Coronary artery (tissue), 2 donors: Measurements from ENCODE around the gene RPS26.
"Not testable (repeated sequence)": the region's sequence is repeated elsewhere in the genome, so short reads cannot be mapped to it uniquely, and the experiment has no call there.

Source experiments
- DNase-seq: peaks from one replicate; pipeline ENCODE4 v3.0.0-alpha.2; 2017; ENCODE audit warnings: low spot score
- H3K27ac ChIP-seq, 2 donors: fragments of 200-600 bp; sonication (generic); one replicate each; pipeline ENCODE4 v1.5.1; 2016 to 2019
- H3K4me3 ChIP-seq: fragments of 200-600 bp; sonication (generic); 2 replicates; pipeline ENCODE4 v1.5.1; 2016; ENCODE audit warnings: mild to moderate bottlenecking, moderate library complexity
- CTCF ChIP-seq: fragments of 200-600 bp; sonication (generic); IDR thresholded peaks from one replicate; pipeline ENCODE4 v1.5.1; 2019; ENCODE audit warnings: antibody characterized with exemption

Gene RPS26

GRCh38 chr12:56071648-56072047, 29.9 kb downstream of the RPS26 start:
- no peak for TF ChIP-seq CTCF
- H3K4me3 ChIP-seq: no peak overlapping the region

GRCh38 chr12:56074396-56074795, 32.7 kb downstream of the RPS26 start:
- DNase-seq: no peak
- Histone ChIP-seq H3K4me3 (no peak overlapping the region), H3K27ac (no peak overlapping the region)
- TF ChIP-seq CTCF: no peak

More at GRCh38 chr12:56071648-56072047, 29.9 kb downstream of the RPS26 start:
- no peak for DNase-seq
- H3K27ac ChIP-seq: no peak overlapping the region

DNA sequence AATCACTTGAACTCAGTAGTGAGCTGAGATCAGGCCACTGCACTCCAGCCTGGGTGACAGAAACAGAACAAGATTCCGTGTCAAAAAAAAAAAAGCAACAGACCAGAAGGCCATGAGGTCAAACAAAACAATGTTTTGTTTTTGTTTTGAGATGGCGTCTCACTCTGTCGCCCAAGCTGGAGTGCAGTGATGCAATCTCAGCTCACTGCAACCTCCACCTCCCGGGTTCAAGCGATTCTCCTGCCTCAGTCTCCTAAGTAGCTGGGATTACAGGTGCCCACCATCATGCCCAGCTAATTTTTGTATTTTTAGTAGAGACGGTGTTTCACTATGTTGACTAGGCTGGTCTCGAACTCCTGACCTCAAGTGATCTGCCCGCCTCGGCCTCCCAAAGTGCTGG, 36.2 kb downstream of the RPS26 start:
- not testable (repeated sequence) for H3K27ac ChIP-seq, H3K4me3 ChIP-seq, DNase-seq

DNA sequence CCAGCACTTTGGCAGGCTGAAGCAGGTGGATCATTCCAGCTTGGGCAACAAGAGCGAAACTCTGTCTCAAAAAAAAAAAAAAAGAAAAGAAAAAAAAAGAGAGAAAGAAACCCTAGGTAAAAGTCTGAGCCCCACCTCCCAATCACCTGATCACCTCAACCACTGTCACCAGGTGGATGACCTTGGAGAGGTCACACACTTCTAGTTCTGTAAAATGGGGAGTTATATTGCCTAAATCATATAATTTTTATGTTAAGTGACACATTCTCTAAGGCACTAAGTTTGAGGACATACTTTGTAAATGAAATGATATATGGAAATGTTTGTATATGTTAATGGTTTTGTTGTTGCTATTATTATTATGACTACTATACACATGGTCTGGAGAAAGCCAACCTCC, 36.7 kb downstream of the RPS26 start:
- Histone ChIP-seq H3K27ac (peak overlapping the region in 1 of 2 donors; percentile 81), H3K4me3 (peak overlapping the region; percentile 76)
- no peak for TF ChIP-seq CTCF
- no peak for DNase-seq

GRCh38 chr12:56078931-56079722, 37.4 kb downstream of the RPS26 start:
- peak; percentile 62 for TF ChIP-seq CTCF
- DNase-seq: peak; percentile 90
- peak overlapping the region; percentile 76 for H3K4me3 ChIP-seq
- peak overlapping the region; percentile 40 to 81 for H3K27ac ChIP-seq

DNA sequence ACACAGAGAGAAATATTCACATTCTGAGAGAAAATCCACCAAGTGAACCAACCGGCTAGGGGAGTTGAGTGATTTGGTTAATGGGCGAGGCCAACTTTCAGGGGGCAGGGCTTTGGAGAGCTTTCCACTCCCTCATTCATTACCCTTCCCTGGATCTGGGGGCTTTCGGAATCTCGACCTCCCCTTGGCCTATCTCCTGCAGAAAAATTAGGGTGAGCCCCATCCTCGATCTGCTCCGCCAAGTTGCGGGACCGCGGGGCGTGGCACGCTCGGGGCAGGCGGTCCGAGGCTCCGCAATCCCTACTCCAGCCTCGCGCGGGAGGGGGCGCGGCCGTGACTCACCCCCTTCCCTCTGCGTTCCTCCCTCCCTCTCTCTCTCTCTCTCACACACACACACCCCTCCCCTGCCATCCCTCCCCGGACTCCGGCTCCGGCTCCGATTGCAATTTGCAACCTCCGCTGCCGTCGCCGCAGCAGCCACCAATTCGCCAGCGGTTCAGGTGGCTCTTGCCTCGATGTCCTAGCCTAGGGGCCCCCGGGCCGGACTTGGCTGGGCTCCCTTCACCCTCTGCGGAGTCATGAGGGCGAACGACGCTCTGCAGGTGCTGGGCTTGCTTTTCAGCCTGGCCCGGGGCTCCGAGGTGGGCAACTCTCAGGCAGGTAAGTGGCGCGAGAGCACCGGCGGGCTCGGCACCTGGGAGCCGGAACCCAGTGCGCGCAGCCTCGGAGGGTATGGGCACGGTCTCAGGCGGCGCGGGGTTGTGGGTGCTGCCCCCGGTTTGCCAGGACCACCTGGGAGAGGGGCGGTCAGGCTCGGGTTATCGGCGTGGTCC, 38.2 kb downstream of the RPS26 start, which contains the start of gene ERBB3:
TSS of gene ERBB3 (plus strand) at position 443 of the 833 bp plus-strand sequence. CDS start at position 579, 136 bp downstream.
- peak within 1 kb of the TSS; percentile 40 to 81 for H3K27ac ChIP-seq
- TF ChIP-seq CTCF: no peak
- peak within 1 kb of the TSS; percentile 76 for H3K4me3 ChIP-seq
- peak; percentile 86 for DNase-seq

DNA sequence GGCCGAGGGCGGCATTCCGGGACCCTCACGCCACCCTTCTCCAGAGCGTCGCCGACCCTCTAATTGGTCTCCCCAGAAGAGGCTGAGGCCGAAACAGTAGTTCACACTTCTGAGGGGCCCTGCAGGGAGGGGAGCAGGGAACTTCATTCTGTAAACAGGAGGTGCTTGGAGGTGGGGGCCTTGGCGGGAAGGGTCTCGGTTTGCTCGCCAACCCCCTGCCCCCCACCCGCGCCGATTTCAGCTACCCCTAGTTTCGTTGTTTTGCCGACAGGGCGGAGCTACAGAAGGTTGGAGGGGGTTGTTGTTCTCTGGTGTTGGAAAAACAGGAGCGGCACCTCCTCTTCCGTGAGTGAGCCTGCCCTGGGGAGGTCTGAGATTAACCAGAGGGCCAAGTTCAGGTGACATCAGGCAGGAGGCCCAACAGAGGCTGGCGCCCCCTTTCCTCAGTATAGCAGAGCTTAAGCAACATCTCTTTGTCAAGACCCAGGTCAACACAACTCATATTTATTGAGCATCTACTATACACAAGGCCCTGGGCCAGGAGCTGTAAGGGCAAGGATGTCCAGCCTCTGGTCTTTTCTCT, 38.9 kb downstream of the RPS26 start:
- peak overlapping the region; percentile 76 for H3K4me3 ChIP-seq

More for the DNA sequence above, 38.9 kb downstream of the RPS26 start:
- DNase-seq: no peak
- H3K27ac ChIP-seq: peak overlapping the region in 1 of 2 donors; percentile 81
- TF ChIP-seq CTCF: no peak
